ENCODE data around the gene QRICH1.

QRICH1 gene

GRCh38 chr3:49098910-49099630 lies 5.2 kb upstream of the QRICH1 start:
- no peak overlapping the region for H3K27ac ChIP-seq

DNA sequence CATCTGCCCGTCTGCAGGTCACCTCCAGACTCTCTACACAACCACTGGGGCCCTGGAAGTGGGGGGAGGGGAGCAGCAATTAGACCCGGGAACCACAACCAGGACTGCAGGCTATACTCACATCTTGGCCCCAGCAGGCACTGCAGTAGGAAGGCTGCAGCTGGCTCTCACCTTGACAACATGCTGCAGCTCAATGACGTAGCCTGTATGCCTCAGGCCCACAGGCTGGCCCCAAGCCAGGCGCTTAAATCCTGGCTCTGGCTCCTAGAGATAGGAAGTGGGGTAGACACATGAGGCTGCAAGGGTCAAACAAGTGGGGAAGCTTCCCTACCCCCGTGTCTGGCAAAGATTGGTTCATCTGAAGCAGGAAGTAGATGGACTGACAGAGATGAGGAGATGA lies 4.6 kb upstream of the QRICH1 start:
- Histone ChIP-seq H3K4me1 (ENCODE audit: low read depth, poor library complexity, severe bottlenecking) (no peaks in the 10 kb centered on the region), H3K27ac (no peak overlapping the region), H3K79me2 (ENCODE audit: insufficient read depth, low read depth) (no peaks in the 10 kb centered on the region), H3K27me3 (ENCODE audit: insufficient read depth, low read depth) (no peaks in the 10 kb centered on the region), H3K9ac (no peak overlapping the region), H3K36me3 (ENCODE audit: insufficient read depth) (no peaks in the 10 kb centered on the region), H4K20me1 (ENCODE audit: insufficient read depth) (no peaks in the 10 kb centered on the region), H3K4me2 (no peak overlapping the region), H3K4me3 (IDR thresholded peaks at IDR 0.05; ENCODE audit: insufficient read depth, low read depth, low read length) (no peak overlapping the region), H2AFZ (ENCODE audit: low read depth) (no peak overlapping the region)
- TF ChIP-seq CTCF (conservative IDR thresholded peaks at IDR 0.05; ENCODE audit: low read depth, low read length) = no peak

More at GRCh38 chr3:49098910-49099630, 5.2 kb upstream of the QRICH1 start:
- no peak overlapping the region for H3K4me2 ChIP-seq
- H4K20me1 ChIP-seq (ENCODE audit: insufficient read depth) = no peaks in the 10 kb centered on the region
- H3K79me2 ChIP-seq (ENCODE audit: insufficient read depth, low read depth) = no peaks in the 10 kb centered on the region
- no peak overlapping the region for H3K4me3 ChIP-seq (IDR thresholded peaks at IDR 0.05; ENCODE audit: insufficient read depth, low read depth, low read length)
- H3K36me3 ChIP-seq (ENCODE audit: insufficient read depth) = no peaks in the 10 kb centered on the region
- no peak for TF ChIP-seq CTCF (conservative IDR thresholded peaks at IDR 0.05; ENCODE audit: low read depth, low read length)
- no peaks in the 10 kb centered on the region for H3K4me1 ChIP-seq (ENCODE audit: low read depth, poor library complexity, severe bottlenecking)
- no peak overlapping the region for H2AFZ ChIP-seq (ENCODE audit: low read depth)
- H3K27me3 ChIP-seq (ENCODE audit: insufficient read depth, low read depth) = no peaks in the 10 kb centered on the region
- no peak overlapping the region for H3K9ac ChIP-seq

GRCh38 chr3:49092938-49093852 lies 676 bp downstream of the QRICH1 start:
- Histone ChIP-seq H3K27ac (peak overlapping the region; percentile 78), H3K36me3 (ENCODE audit: insufficient read depth) (peaks cover 4% of the 10 kb centered on the region; the same call in 1 of the 2 replicates), H3K27me3 (ENCODE audit: insufficient read depth, low read depth) (no peaks in the 10 kb centered on the region), H2AFZ (ENCODE audit: low read depth) (peak overlapping the region; percentile 33; the same call in 1 of the 2 replicates), H3K4me3 (IDR thresholded peaks at IDR 0.05; ENCODE audit: insufficient read depth, low read depth, low read length) (no peak overlapping the region), H3K4me2 (peak overlapping the region; percentile 44), H4K20me1 (ENCODE audit: insufficient read depth) (no peaks in the 10 kb centered on the region), H3K79me2 (ENCODE audit: insufficient read depth, low read depth) (peaks cover 50% of the 10 kb centered on the region), H3K4me1 (ENCODE audit: low read depth, poor library complexity, severe bottlenecking) (peaks cover 16% of the 10 kb centered on the region), H3K9ac (peak overlapping the region; percentile 77)
- no peak for TF ChIP-seq CTCF (conservative IDR thresholded peaks at IDR 0.05; ENCODE audit: low read depth, low read length)

DNA sequence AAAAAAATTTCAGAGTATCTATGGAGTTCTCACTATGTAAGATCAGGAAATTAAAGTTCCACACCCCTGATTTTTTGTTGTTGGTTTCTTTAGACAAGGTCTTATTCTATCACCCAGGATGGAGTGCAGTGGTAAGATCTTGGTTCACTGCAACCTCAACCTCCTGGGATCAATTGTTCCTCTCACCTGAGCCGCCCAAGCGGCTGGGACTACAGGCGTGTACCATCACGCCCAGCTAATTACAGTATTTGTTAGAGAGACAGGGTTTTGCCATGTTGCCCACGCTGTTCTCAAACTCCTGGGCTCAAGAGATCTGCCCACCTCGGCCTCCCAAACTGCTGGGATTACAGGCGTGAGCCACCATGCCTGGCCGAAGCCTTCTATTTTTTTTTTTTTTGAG lies 12.4 kb downstream of the QRICH1 start:
- peaks cover 5% of the 10 kb centered on the region for H3K4me1 ChIP-seq (ENCODE audit: low read depth, poor library complexity, severe bottlenecking)
- H2AFZ ChIP-seq (ENCODE audit: low read depth) = no peak overlapping the region
- no peaks in the 10 kb centered on the region for H4K20me1 ChIP-seq (ENCODE audit: insufficient read depth)
- H3K79me2 ChIP-seq (ENCODE audit: insufficient read depth, low read depth) = peaks cover 60% of the 10 kb centered on the region; the same call in 1 of the 2 replicates
- no peak overlapping the region for H3K4me2 ChIP-seq
- no peaks in the 10 kb centered on the region for H3K27me3 ChIP-seq (ENCODE audit: insufficient read depth, low read depth)
- H3K36me3 ChIP-seq (ENCODE audit: insufficient read depth) = no peaks in the 10 kb centered on the region
- no peak overlapping the region for H3K4me3 ChIP-seq (IDR thresholded peaks at IDR 0.05; ENCODE audit: insufficient read depth, low read depth, low read length)
- H3K9ac ChIP-seq = no peak overlapping the region
- no peak overlapping the region for H3K27ac ChIP-seq
- no peak for TF ChIP-seq CTCF (conservative IDR thresholded peaks at IDR 0.05; ENCODE audit: low read depth, low read length)

Data from KMS-11 (cell line).